GM23248 (cell line): Measurements from ENCODE around the gene PACSIN1.

ENCODE experiments used
- EZH2 ChIP-seq: fragments of 200-600 bp; sonication (generic); IDR thresholded peaks from 2 replicates; pipeline ENCODE4 v1.6.1; 2018; ENCODE audit warnings: antibody characterized with exemption, mild to moderate bottlenecking; ENCODE audit not compliant: insufficient read depth, poor library complexity, severe bottlenecking
- EZH2phosphoT487 ChIP-seq: fragments of 200-600 bp; sonication (generic); IDR thresholded peaks from 2 replicates; pipeline ENCODE4 v1.6.1; 2018; ENCODE audit warnings: antibody characterized with exemption, moderate library complexity, mild to moderate bottlenecking, low read depth; ENCODE audit not compliant: insufficient read depth

DNA sequence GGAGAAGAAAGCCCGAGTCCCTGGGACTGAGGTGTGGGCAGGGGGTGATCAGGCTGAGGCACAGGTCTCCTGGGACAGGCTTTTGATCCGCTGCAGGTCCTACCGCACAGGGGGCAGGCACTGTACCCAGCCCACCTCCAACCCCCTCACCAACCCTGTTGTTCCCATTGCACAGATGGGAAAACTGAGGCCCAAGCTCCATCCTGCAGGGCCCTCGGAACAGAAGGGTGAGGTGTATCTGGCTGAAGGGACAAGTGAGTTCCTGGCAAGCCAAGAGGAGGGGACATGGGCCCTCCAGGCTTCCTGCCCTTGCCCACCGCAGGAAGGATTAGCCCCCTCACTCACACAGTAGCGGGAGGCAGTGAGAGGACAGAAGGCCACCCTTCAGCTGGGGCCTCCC, 106.7 kb downstream of the PACSIN1 start:
- no peak for TF ChIP-seq EZH2
- TF ChIP-seq EZH2phosphoT487, result no peak
